Neural cell (in vitro differentiated cells): Measurements from ENCODE around the gene ARL3. TPM values are rescaled to one million over a fixed set of nuclear protein-coding genes. Genes with fewer than 3 reads are reported as not detected.

Experiments
- H2AFZ ChIP-seq: fragments of 200-600, 300-800 bp; sonication (generic), shearing (Covaris generic); 2 replicates; pipeline ENCODE4 v1.6.0; 2014; ENCODE audit warnings: low read depth, mild to moderate bottlenecking, antibody characterized with exemption, low read length, moderate library complexity
- H3F3A ChIP-seq: fragments of 200-600 bp; shearing (Covaris generic); 2 replicates; pipeline ENCODE4 v1.6.1; 2016; ENCODE audit warnings: mild to moderate bottlenecking, moderate library complexity, mixed read lengths, antibody characterized with exemption, low read length; ENCODE audit not compliant: insufficient read depth, poor library complexity, severe bottlenecking
- H3K27ac ChIP-seq: fragments of 200-600, 300-800 bp; sonication (generic), shearing (Covaris generic); 2 replicates; pipeline ENCODE4 v1.5.1; 2014; ENCODE audit warnings: mild to moderate bottlenecking, low read length, moderate library complexity
- H3K27me3 ChIP-seq: fragments of 300-800, 200-600 bp; sonication (generic), shearing (Covaris generic); 2 replicates; pipeline ENCODE4 v1.6.0; 2014; ENCODE audit warnings: mild to moderate bottlenecking, low read depth, low read length, moderate library complexity; ENCODE audit not compliant: insufficient read depth
- H3K36me3 ChIP-seq: fragments of 300-800, 200-600 bp; sonication (generic), shearing (Covaris generic); 2 replicates; pipeline ENCODE4 v1.5.1; 2014; ENCODE audit warnings: mild to moderate bottlenecking, antibody characterized with exemption, low read length, moderate library complexity; ENCODE audit not compliant: insufficient read depth
- H3K4me2 ChIP-seq: fragments of 300-800, 200-600 bp; sonication (generic), shearing (Covaris generic); 2 replicates; pipeline ENCODE4 v1.6.0; 2014; ENCODE audit warnings: mild to moderate bottlenecking, low read length
- H3K4me3 ChIP-seq: fragments of 300-800, 200-600 bp; sonication (generic), shearing (Covaris generic); 2 replicates; pipeline ENCODE4 v1.5.1; 2014; ENCODE audit warnings: mild to moderate bottlenecking, low read length, moderate library complexity
- H3K79me2 ChIP-seq: fragments of 200-600 bp; shearing (Covaris generic); replicated peaks from 2 replicates; pipeline ENCODE4 v1.6.0; 2014; ENCODE audit warnings: mild to moderate bottlenecking, low read length, moderate library complexity; ENCODE audit not compliant: insufficient read depth
- H3K9ac ChIP-seq: fragments of 300-800, 200-600 bp; sonication (generic), shearing (Covaris generic); 2 replicates; pipeline ENCODE4 v1.6.1; 2016; ENCODE audit warnings: mild to moderate bottlenecking, low read length, mixed read lengths
- H3K9me2 ChIP-seq: fragments of 200-600 bp; shearing (Covaris generic); 2 replicates; pipeline ENCODE4 v1.6.1; 2016; ENCODE audit warnings: mild to moderate bottlenecking, low read length, mixed read lengths; ENCODE audit not compliant: insufficient read depth
- H3K9me3 ChIP-seq: fragments of 200-600, 300-800 bp; sonication (generic), shearing (Covaris generic); 2 replicates; pipeline ENCODE4 v1.6.1; 2016; ENCODE audit warnings: mild to moderate bottlenecking, mixed run types, low read length, moderate library complexity, mixed read lengths
- H4K20me1 ChIP-seq: fragments of 200-600 bp; shearing (Covaris generic); 2 replicates; pipeline ENCODE4 v1.6.1; 2016; ENCODE audit warnings: mild to moderate bottlenecking, mixed run types; ENCODE audit not compliant: insufficient read depth
- CTCF ChIP-seq: fragments of 450-650 bp; IDR thresholded peaks from 2 replicates; pipeline ENCODE4 v1.5.1; 2014; ENCODE audit warnings: antibody characterized with exemption, mild to moderate bottlenecking, moderate library complexity; ENCODE audit not compliant: poor library complexity, severe bottlenecking
- EP300 ChIP-seq: fragments of 450-650 bp; conservative IDR thresholded peaks from 2 replicates; pipeline ENCODE4 v1.6.1; 2014; ENCODE audit warnings: antibody characterized with exemption, mild to moderate bottlenecking, moderate library complexity; ENCODE audit not compliant: poor library complexity, severe bottlenecking
- EZH2 ChIP-seq: fragments of 200-600, 300-800 bp; shearing (Covaris generic), sonication (generic); IDR thresholded peaks from 2 replicates; pipeline ENCODE4 v1.6.1; 2014; ENCODE audit warnings: antibody characterized with exemption, low read length, borderline replicate concordance, mild to moderate bottlenecking; ENCODE audit not compliant: insufficient read depth, poor library complexity, severe bottlenecking
- MXI1 ChIP-seq: fragments of 450-650 bp; conservative IDR thresholded peaks from 2 replicates; pipeline ENCODE4 v1.6.1; 2014; ENCODE audit warnings: antibody characterized with exemption, mild to moderate bottlenecking; ENCODE audit not compliant: poor library complexity, severe bottlenecking
- POLR2AphosphoS5 ChIP-seq: IDR thresholded peaks from 2 replicates; pipeline ENCODE4 v1.6.1; 2012
- RAD21 ChIP-seq: fragments of 450-650 bp; conservative IDR thresholded peaks from 2 replicates; pipeline ENCODE4 v1.6.1; 2014; ENCODE audit warnings: antibody characterized with exemption, mild to moderate bottlenecking, moderate library complexity
- SMC3 ChIP-seq: fragments of 450-650 bp; conservative IDR thresholded peaks from 2 replicates; pipeline ENCODE4 v1.6.1; 2014; ENCODE audit warnings: antibody characterized with exemption, mild to moderate bottlenecking, moderate library complexity; ENCODE audit not compliant: poor library complexity
- TAF1 ChIP-seq: IDR thresholded peaks from 2 replicates; pipeline ENCODE4 v1.6.1; 2012; ENCODE audit warnings: low read depth
- polyA plus RNA-seq: library from polyadenylated mRNA; depleted of rRNA; stranded (reverse); fragments of >200 nt; gene quantifications from 2 replicates; pipeline ENCODE4 v1.2.3, GENCODE V29; 2014
- TF ChIP-seq, protein P1 (sequence below): IDR thresholded peaks from 2 replicates; pipeline ENCODE4 v1.6.1; 2012; ENCODE audit warnings: borderline replicate concordance

Gene ARL3
- polyA plus RNA-seq, 1 donor from 2014 or later = 56.0 TPM

- Histone ChIP-seq H3K9me3 (no peaks in the 10 kb centered on the region), H3K36me3 (no peaks in the 10 kb centered on the region), H4K20me1 (no peaks in the 10 kb centered on the region), H3K9ac (no peak overlapping the region), H3K27ac (no peak overlapping the region), H3K9me2 (no peaks in the 10 kb centered on the region), H3F3A (no peaks in the 10 kb centered on the region), H3K79me2 (no peaks in the 10 kb centered on the region), H3K4me3 (no peak overlapping the region), H3K4me2 (no peak overlapping the region), H2AFZ (no peak overlapping the region), H3K27me3 (no peaks in the 10 kb centered on the region)
- TF ChIP-seq RAD21 (no peak), CTCF (no peak), EP300 (no peak), MXI1 (no peak), TAF1 (no peak), EZH2 (no peak), POLR2AphosphoS5 (no peak), SMC3 (no peak)
- TF ChIP-seq, protein P1, sequence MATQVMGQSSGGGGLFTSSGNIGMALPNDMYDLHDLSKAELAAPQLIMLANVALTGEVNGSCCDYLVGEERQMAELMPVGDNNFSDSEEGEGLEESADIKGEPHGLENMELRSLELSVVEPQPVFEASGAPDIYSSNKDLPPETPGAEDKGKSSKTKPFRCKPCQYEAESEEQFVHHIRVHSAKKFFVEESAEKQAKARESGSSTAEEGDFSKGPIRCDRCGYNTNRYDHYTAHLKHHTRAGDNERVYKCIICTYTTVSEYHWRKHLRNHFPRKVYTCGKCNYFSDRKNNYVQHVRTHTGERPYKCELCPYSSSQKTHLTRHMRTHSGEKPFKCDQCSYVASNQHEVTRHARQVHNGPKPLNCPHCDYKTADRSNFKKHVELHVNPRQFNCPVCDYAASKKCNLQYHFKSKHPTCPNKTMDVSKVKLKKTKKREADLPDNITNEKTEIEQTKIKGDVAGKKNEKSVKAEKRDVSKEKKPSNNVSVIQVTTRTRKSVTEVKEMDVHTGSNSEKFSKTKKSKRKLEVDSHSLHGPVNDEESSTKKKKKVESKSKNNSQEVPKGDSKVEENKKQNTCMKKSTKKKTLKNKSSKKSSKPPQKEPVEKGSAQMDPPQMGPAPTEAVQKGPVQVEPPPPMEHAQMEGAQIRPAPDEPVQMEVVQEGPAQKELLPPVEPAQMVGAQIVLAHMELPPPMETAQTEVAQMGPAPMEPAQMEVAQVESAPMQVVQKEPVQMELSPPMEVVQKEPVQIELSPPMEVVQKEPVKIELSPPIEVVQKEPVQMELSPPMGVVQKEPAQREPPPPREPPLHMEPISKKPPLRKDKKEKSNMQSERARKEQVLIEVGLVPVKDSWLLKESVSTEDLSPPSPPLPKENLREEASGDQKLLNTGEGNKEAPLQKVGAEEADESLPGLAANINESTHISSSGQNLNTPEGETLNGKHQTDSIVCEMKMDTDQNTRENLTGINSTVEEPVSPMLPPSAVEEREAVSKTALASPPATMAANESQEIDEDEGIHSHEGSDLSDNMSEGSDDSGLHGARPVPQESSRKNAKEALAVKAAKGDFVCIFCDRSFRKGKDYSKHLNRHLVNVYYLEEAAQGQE = no peak
Measured at GRCh38 chr10:102665904-102666509, 48.2 kb downstream of the ARL3 start.

DNA sequence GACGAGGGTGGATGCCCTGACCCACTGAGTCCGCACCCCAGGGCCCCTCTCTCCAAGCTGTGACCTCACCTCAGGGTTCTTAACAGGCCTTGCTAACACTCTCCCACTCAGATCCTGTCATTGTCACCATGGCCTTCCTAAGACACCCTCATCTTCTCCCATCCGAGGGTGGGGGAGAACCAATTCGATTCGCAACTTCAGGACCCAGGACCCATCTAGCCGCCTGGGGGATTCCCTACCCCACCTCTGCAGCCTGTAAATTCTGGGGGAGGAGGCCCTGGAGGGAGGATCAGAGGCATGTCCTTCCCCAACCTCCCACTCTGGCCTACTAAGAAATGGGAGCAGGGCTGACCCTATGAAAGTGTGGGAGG is 52.6 kb downstream of the ARL3 start:
- Histone ChIP-seq H3F3A (no peaks in the 10 kb centered on the region), H3K4me2 (no peak overlapping the region), H3K79me2 (no peaks in the 10 kb centered on the region), H3K27ac (no peak overlapping the region), H3K4me3 (no peak overlapping the region), H3K9me3 (no peaks in the 10 kb centered on the region), H2AFZ (no peak overlapping the region), H3K27me3 (no peaks in the 10 kb centered on the region), H3K36me3 (no peaks in the 10 kb centered on the region), H3K9ac (no peak overlapping the region), H4K20me1 (no peaks in the 10 kb centered on the region), H3K9me2 (no peaks in the 10 kb centered on the region)
- TF ChIP-seq CTCF = no peak
- TF ChIP-seq RAD21 = no peak
- TF ChIP-seq, protein P1 = no peak
- no peak for TF ChIP-seq TAF1
- no peak for TF ChIP-seq POLR2AphosphoS5
- TF ChIP-seq MXI1 = no peak
- TF ChIP-seq EZH2 = no peak
- no peak for TF ChIP-seq EP300
- TF ChIP-seq SMC3 = no peak
